Adrenal gland (tissue), 12 donors: Measurements from ENCODE around the gene USP6NL. TPM values are rescaled to one million over a fixed set of nuclear protein-coding genes. Genes with fewer than 3 reads are reported as not detected.
"Not testable (repeated sequence)": the region's sequence is repeated elsewhere in the genome, so short reads cannot be mapped to it uniquely, and the experiment has no call there.

Experiments
- DNase-seq, 7 donors: peaks; one replicate each; pipeline ENCODE4 v3.0.0-alpha.2; 2019 to 2020
- H3K27ac ChIP-seq, 5 donors: fragments of 200-600 bp; sonication (generic) in 4 of 5; 1 replicate in 3 of 5; 2 replicates in 2 of 5; pipeline versions ENCODE4 v1.5.1 to v1.8.0; 2016 to 2020; ENCODE audit warnings: mild to moderate bottlenecking in 1 of 5
- H3K27me3 ChIP-seq: fragments of 200-600 bp; 2 replicates; pipeline ENCODE4 v1.8.0; 2021
- H3K36me3 ChIP-seq, 2 donors: fragments of 200-600 bp; replicated peaks in 1 of 2; 1 replicate in 1 of 2; 2 replicates in 1 of 2; pipeline versions ENCODE4 v1.5.1 to v1.8.0; 2018 to 2022
- H3K4me1 ChIP-seq, 2 donors: fragments of 200-600 bp; replicated peaks in 1 of 2; 1 replicate in 1 of 2; 2 replicates in 1 of 2; pipeline versions ENCODE4 v1.5.1 to v1.8.0; 2018 to 2021
- H3K4me3 ChIP-seq, 4 donors: fragments of 200-600 bp; sonication (generic) in 3 of 4; one replicate each; pipeline ENCODE4 v1.5.1; 2016 to 2018
- H3K9me3 ChIP-seq, 3 donors: fragments of 200-600 bp; sonication (generic) in 1 of 3; replicated peaks in 1 of 3; 1 replicate in 2 of 3; 2 replicates in 1 of 3; pipeline versions ENCODE4 v1.5.1 to v1.8.0; 2016 to 2021
- POLR2A ChIP-seq, 2 donors: fragments of 450-650 bp; IDR thresholded peaks; one replicate each; pipeline ENCODE4 v1.6.1; 2017; ENCODE audit warnings: antibody characterized with exemption in 2 of 2, mild to moderate bottlenecking in 2 of 2, moderate library complexity in 1 of 2
- WGBS, 4 donors: extraction: QIAGEN DNeasy Blood & Tissue Kit in 2 of 4; methylation state at CpG; one replicate each; pipeline versions ENCODE4 v1.1.5 to v1.1.7; 2013 to 2017; 5-methylcytosine and 5-hydroxymethylcytosine counted together
- intact Hi-C, 2 donors: fragments of 100-400 bp; cut with DNase I; formaldehyde crosslinking; loops; one replicate each; pipeline versions ENCODE4 v1.14.1 to v1.15.0; 2022 to 2023
- polyA plus RNA-seq, 3 donors: library from polyadenylated mRNA; stranded (reverse); fragments of 200-250 nt in 2 of 3; fragments of 350-450 nt in 1 of 3; fragmentation: Illumina TruSeq in 1 of 3; extraction: RNeasy Lipid Tissue Mini Kit (QIAGEN cat#74804) in 1 of 3; gene quantifications; one replicate each; pipeline ENCODE4 v1.2.3, GENCODE V29; 2013 to 2014
- total RNA-seq, 9 donors: library from RNA; depleted of rRNA in 4 of 9; stranded (reverse); fragments of >200 nt in 4 of 9; fragments of 120-200 nt in 1 of 9; fragmentation: NEBNext Ultra II Directional in 1 of 9; extraction: Animal tissue kit (Norgen Biotek cat#: 25700) in 1 of 9; gene quantifications; one replicate each; pipeline versions ENCODE4 v1.1.0 to v1.2.4, GENCODE V29; 2013 to 2023
- TF ChIP-seq, protein P1 (sequence below), 6 experiments: fragments of 450-650 bp in 4 of 6; fragments of 200-600 bp in 2 of 6; sonication (generic) in 1 of 6; IDR thresholded peaks; 1 replicate in 5 of 6; 2 replicates in 1 of 6; pipeline versions ENCODE4 v1.5.1 to v1.8.0; 2016 to 2021; ENCODE audit warnings: antibody characterized with exemption in 6 of 6, mild to moderate bottlenecking in 2 of 6, moderate library complexity in 1 of 6
- donor health status: healthy with polysubstance abuse.
- donor health status: Bipolar disorder and iron deficiency.
- donor health status: DM: yes; HTN: yes; CAD: no.
- donor health status: DM: no; HTN: no; CAD: no.
- donor health status: DM: no; HTN: no; CAD: no.
- donor health status: DM: yes; HTN: yes; CAD: no.

USP6NL gene
- total and polyA plus RNA-seq, 12 donors, result 3.5 to 35.1 (median 19.8) TPM

DNA sequence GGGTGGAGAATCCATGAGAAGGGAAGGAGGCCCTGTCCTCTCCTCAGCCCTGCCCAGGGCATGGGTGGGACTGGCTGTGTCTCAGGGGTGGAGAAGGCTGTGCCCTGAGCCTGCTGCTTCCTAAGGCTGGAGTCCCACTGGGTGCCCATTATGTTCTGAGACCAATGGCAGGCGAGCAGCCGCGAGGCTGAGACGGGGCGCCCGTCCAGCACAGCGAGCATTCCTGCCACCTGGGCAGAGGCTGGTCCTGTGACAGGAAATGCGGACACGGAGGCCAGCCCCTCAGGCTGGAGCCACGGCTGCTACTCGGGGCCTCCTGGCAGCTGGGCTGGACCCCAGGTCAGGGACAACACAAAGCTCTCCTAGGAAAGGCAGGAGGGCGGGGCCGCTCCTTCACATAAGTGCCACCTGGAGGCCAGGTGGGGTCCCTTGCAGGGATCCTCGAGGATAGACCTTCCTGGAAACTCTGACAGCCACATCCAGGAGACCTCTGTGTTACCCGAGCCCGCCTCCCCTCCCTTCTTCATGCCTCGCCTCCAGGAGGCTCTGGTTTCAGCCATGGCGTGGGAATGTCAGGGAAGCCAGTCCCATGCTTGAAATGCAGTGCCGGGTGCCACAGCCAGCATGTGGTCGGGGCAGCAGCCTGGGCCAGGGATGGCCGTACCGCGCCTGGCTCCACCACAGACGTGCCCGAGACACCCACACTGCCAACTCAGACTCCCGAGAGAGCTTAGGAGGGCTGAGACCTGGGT lies 173.9 kb downstream of the USP6NL start:
- no peaks in the 10 kb centered on the region for H3K9me3 ChIP-seq
- H3K4me3 ChIP-seq, result no peak overlapping the region
- no peak overlapping the region for H3K27ac ChIP-seq
- TF ChIP-seq, protein P1, sequence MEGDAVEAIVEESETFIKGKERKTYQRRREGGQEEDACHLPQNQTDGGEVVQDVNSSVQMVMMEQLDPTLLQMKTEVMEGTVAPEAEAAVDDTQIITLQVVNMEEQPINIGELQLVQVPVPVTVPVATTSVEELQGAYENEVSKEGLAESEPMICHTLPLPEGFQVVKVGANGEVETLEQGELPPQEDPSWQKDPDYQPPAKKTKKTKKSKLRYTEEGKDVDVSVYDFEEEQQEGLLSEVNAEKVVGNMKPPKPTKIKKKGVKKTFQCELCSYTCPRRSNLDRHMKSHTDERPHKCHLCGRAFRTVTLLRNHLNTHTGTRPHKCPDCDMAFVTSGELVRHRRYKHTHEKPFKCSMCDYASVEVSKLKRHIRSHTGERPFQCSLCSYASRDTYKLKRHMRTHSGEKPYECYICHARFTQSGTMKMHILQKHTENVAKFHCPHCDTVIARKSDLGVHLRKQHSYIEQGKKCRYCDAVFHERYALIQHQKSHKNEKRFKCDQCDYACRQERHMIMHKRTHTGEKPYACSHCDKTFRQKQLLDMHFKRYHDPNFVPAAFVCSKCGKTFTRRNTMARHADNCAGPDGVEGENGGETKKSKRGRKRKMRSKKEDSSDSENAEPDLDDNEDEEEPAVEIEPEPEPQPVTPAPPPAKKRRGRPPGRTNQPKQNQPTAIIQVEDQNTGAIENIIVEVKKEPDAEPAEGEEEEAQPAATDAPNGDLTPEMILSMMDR (IDR thresholded peaks at IDR 0.05), result no peak
- TF ChIP-seq POLR2A (IDR thresholded peaks at IDR 0.05), result no peak
- no peak for DNase-seq
- intact Hi-C loops, result no loop called here
- H3K4me1 ChIP-seq, result no peaks in the 10 kb centered on the region
- 79 to 90% (median 86%) methylated on average over 2 to 26 of the region's 26 CpGs for WGBS, 4 donors
- no peaks in the 10 kb centered on the region for H3K27me3 ChIP-seq
- no peaks in the 10 kb centered on the region for H3K36me3 ChIP-seq

GRCh38 chr10:11436445-11436844 lies 175.0 kb downstream of the USP6NL start:
- H3K9me3 ChIP-seq, intact Hi-C loops, H3K36me3 ChIP-seq, H3K4me1 ChIP-seq, DNase-seq, H3K27ac ChIP-seq, H3K4me3 ChIP-seq, H3K27me3 ChIP-seq: not testable (repeated sequence)
- WGBS, 4 donors, result 86 to 92% (median 90%) methylated on average over 13 of the region's 13 CpGs

GRCh38 chr10:11435581-11435981 lies 175.9 kb downstream of the USP6NL start:
- DNase-seq, result no peak
- Histone ChIP-seq H3K27me3 (no peaks in the 10 kb centered on the region), H3K36me3 (no peaks in the 10 kb centered on the region), H3K9me3 (no peaks in the 10 kb centered on the region), H3K27ac (no peak overlapping the region), H3K4me3 (no peak overlapping the region), H3K4me1 (no peaks in the 10 kb centered on the region)
- intact Hi-C loops, result no loop called here
- TF ChIP-seq POLR2A (IDR thresholded peaks at IDR 0.05), result no peak
- TF ChIP-seq, protein P1 (IDR thresholded peaks at IDR 0.05), result no peak
- WGBS, 4 donors, result 52 to 72% (median 66%) methylated on average over 5 to 9 of the region's 9 CpGs

GRCh38 chr10:11434324-11434723 lies 177.1 kb downstream of the USP6NL start:
- DNase-seq, result no peak

More at GRCh38 chr10:11434324-11434723, 177.1 kb downstream of the USP6NL start:
- WGBS, 4 donors, result 28 to 56% (median 40%) methylated on average over 2 of the region's 2 CpGs
- H3K27me3 ChIP-seq, result no peaks in the 10 kb centered on the region
- H3K4me1 ChIP-seq, result no peaks in the 10 kb centered on the region
- no peak overlapping the region for H3K4me3 ChIP-seq
- H3K36me3 ChIP-seq, result no peaks in the 10 kb centered on the region
- intact Hi-C loops, result no loop called here
- TF ChIP-seq POLR2A (IDR thresholded peaks at IDR 0.05), result no peak
- TF ChIP-seq, protein P1 (IDR thresholded peaks at IDR 0.05), result peak in 1 of 6 experiments; percentile 13
- H3K9me3 ChIP-seq, result no peaks in the 10 kb centered on the region
- H3K27ac ChIP-seq, result no peak overlapping the region
